Activated naive CD8-positive, alpha-beta T cell treated with anti-CD3 and anti-CD28 coated beads, Interleukin-2, amount 50 U/mL, for 24 hours (primary cell): ENCODE measurements around the gene LMO7.
"Not testable (repeated sequence)": the region's sequence is repeated elsewhere in the genome, so short reads cannot be mapped to it uniquely, and the experiment has no call there.

ENCODE experiments used
- ATAC-seq: fragments of 150-1000 bp; cut with Tn5 transposase; one replicate; pipeline ENCODE4 v1.10.0; 2021
- DNase-seq: peaks from one replicate; pipeline ENCODE4 v3.0.0; 2021
- H3K27ac Mint-ChIP-seq: one replicate; pipeline ENCODE4 v1.8.0; 2021; ENCODE audit warnings: mild to moderate bottlenecking, mixed read lengths
- H3K27me3 Mint-ChIP-seq: one replicate; pipeline ENCODE4 v1.8.0; 2021; ENCODE audit warnings: mixed read lengths
- H3K36me3 Mint-ChIP-seq: one replicate; pipeline ENCODE4 v1.8.0; 2021; ENCODE audit warnings: low read depth, mixed read lengths
- H3K4me1 Mint-ChIP-seq: one replicate; pipeline ENCODE4 v1.8.0; 2021; ENCODE audit warnings: mixed read lengths
- H3K4me3 Mint-ChIP-seq: one replicate; pipeline ENCODE4 v1.8.0; 2021; ENCODE audit warnings: mild to moderate bottlenecking, moderate library complexity, mixed read lengths
- H3K9me3 Mint-ChIP-seq: one replicate; pipeline ENCODE4 v1.8.0; 2021; ENCODE audit warnings: mixed read lengths

Gene LMO7

GRCh38 chr13:75699717-75700116, 63.6 kb downstream of the LMO7 start:
- not testable (repeated sequence) for H3K27ac Mint-ChIP-seq, DNase-seq, H3K9me3 Mint-ChIP-seq, ATAC-seq, H3K4me1 Mint-ChIP-seq, H3K4me3 Mint-ChIP-seq, H3K36me3 Mint-ChIP-seq, H3K27me3 Mint-ChIP-seq

GRCh38 chr13:75700552-75700951, 64.4 kb downstream of the LMO7 start:
- peaks cover 9% of the 10 kb centered on the region for H3K9me3 Mint-ChIP-seq
- peaks cover 5% of the 10 kb centered on the region for H3K4me1 Mint-ChIP-seq
- H3K27ac Mint-ChIP-seq: no peak overlapping the region
- no peaks in the 10 kb centered on the region for H3K27me3 Mint-ChIP-seq
- H3K4me3 Mint-ChIP-seq: no peak overlapping the region
- peaks cover 3% of the 10 kb centered on the region for H3K36me3 Mint-ChIP-seq
- ATAC-seq: no peak
- DNase-seq: no peak

DNA sequence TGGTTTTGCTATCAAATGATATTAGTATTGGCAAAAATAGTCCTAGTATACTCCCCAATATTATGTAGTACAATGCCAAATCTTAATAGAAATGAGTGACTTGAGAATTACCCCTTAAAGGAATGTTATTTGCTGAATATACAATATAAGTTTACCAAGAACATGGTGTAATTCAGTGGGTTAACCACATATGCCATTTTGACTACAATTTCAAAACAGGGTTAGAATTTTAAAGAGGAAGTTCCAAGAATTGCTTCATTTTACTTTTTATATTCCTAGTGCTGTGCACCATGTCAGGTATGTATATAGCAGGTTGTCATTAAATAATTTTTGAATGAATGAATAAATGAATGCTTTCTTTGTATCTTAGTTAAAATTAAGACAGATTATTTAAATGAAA, 66.3 kb downstream of the LMO7 start:
- Mint-ChIP-seq H3K9me3 (peaks cover 9% of the 10 kb centered on the region), H3K27ac (no peak overlapping the region), H3K4me3 (no peak overlapping the region), H3K4me1 (peaks cover 9% of the 10 kb centered on the region), H3K27me3 (no peaks in the 10 kb centered on the region), H3K36me3 (peaks cover 3% of the 10 kb centered on the region)
- DNase-seq (no peak), ATAC-seq (no peak)

DNA sequence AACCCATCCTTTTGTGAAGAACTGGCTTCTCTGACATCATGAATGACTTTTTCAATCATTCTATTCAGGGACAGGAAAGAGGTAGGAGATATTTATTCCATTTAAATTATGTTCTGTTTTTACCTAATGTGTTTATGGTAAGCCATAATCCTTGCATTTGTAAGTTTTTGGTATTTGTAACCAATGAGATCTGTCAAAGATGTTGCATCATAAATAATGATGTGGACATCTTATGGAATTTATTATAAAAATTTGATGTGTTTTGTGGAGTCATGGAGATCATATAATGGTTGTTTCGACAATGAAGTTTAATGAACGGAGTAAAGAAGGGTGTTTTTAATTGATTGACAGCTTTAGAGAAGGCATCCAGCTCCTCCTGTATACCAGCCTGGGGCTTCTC, 67.6 kb downstream of the LMO7 start:
- ATAC-seq: no peak
- Mint-ChIP-seq H3K27ac (no peak overlapping the region), H3K27me3 (no peaks in the 10 kb centered on the region), H3K36me3 (peaks cover 3% of the 10 kb centered on the region), H3K4me3 (no peak overlapping the region), H3K4me1 (peaks cover 9% of the 10 kb centered on the region), H3K9me3 (peaks cover 9% of the 10 kb centered on the region)
- no peak for DNase-seq

DNA sequence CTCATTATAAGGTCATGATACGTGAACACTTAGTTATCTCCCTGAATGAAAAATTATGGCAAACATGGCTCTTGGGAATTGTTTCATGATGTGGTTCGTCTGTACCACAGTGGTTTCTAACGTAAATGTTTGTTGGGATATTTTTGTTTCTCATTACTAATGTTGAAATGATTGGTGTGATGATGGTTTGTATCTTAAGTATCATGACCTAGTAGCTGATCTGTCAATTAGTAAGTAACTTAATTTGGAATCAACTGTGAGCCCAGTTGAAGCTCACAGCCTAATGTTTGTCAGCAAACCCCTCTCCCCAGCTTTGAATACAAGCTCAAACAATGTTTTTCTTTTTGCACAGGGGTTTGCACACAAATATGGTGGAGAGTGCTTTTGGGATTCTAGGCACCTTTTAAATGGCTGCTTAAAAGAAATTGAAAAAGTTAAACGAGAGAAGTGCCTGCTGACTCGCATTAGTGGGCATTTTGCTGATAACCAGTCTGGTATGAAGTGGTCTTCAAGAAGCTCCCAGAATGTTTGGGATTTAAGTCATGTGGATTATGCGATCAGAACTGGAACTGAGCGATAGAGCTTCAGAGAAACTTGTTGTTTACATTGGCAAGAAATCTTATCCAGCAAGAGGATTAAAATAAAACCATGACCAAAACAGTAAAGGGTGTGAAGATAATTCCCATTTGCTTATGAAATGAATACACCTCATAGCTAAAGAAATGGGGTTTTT, 68.2 kb downstream of the LMO7 start:
- no peak overlapping the region for H3K27ac Mint-ChIP-seq
- no peak for ATAC-seq
- H3K9me3 Mint-ChIP-seq: peaks cover 6% of the 10 kb centered on the region
- H3K4me1 Mint-ChIP-seq: peaks cover 9% of the 10 kb centered on the region
- no peak overlapping the region for H3K4me3 Mint-ChIP-seq
- peaks cover 3% of the 10 kb centered on the region for H3K36me3 Mint-ChIP-seq
- no peaks in the 10 kb centered on the region for H3K27me3 Mint-ChIP-seq
- DNase-seq: no peak

- ATAC-seq: no peak
- no peak overlapping the region for H3K27ac Mint-ChIP-seq
These were observed 68.8 kb downstream of the LMO7 start for GRCh38 chr13:75704927-75705288.

DNA sequence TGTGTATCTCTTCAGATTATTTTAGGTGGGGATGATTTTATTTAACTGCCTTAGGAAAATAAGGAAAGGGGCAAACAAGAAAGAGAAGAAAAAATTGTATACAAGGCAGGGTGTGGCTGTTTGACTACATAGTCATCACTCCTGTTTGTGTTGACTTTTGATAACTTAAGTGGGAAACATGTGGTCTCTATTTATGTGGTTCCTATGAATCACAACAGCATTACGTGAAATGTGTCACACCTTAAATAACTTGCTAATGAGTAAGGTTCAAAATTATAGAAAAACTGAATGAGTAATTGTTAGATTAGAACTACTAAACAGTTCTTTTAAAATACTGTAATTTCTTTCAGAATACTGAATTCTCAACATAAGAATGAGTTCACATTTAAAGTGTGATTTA, 69.3 kb downstream of the LMO7 start:
- Mint-ChIP-seq H3K4me3 (no peak overlapping the region), H3K4me1 (peaks cover 9% of the 10 kb centered on the region), H3K36me3 (no peaks in the 10 kb centered on the region), H3K9me3 (no peaks in the 10 kb centered on the region), H3K27ac (no peak overlapping the region), H3K27me3 (no peaks in the 10 kb centered on the region)
- DNase-seq (no peak), ATAC-seq (peak; percentile 78)

More at GRCh38 chr13:75704927-75705288, 68.8 kb downstream of the LMO7 start:
- no peaks in the 10 kb centered on the region for H3K36me3 Mint-ChIP-seq
- H3K27me3 Mint-ChIP-seq: no peaks in the 10 kb centered on the region
- peaks cover 2% of the 10 kb centered on the region for H3K9me3 Mint-ChIP-seq
- H3K4me3 Mint-ChIP-seq: no peak overlapping the region
- no peak for DNase-seq
- H3K4me1 Mint-ChIP-seq: peaks cover 9% of the 10 kb centered on the region

GRCh38 chr13:75705908-75706307, 69.8 kb downstream of the LMO7 start:
- Mint-ChIP-seq H3K4me3 (no peak overlapping the region), H3K4me1 (peaks cover 9% of the 10 kb centered on the region), H3K27me3 (no peaks in the 10 kb centered on the region), H3K9me3 (no peaks in the 10 kb centered on the region), H3K27ac (no peak overlapping the region), H3K36me3 (no peaks in the 10 kb centered on the region)
- DNase-seq: no peak
- ATAC-seq: no peak

GRCh38 chr13:75713852-75714251, 77.7 kb downstream of the LMO7 start:
- Mint-ChIP-seq H3K27me3 (no peaks in the 10 kb centered on the region), H3K27ac (no peak overlapping the region)

DNA sequence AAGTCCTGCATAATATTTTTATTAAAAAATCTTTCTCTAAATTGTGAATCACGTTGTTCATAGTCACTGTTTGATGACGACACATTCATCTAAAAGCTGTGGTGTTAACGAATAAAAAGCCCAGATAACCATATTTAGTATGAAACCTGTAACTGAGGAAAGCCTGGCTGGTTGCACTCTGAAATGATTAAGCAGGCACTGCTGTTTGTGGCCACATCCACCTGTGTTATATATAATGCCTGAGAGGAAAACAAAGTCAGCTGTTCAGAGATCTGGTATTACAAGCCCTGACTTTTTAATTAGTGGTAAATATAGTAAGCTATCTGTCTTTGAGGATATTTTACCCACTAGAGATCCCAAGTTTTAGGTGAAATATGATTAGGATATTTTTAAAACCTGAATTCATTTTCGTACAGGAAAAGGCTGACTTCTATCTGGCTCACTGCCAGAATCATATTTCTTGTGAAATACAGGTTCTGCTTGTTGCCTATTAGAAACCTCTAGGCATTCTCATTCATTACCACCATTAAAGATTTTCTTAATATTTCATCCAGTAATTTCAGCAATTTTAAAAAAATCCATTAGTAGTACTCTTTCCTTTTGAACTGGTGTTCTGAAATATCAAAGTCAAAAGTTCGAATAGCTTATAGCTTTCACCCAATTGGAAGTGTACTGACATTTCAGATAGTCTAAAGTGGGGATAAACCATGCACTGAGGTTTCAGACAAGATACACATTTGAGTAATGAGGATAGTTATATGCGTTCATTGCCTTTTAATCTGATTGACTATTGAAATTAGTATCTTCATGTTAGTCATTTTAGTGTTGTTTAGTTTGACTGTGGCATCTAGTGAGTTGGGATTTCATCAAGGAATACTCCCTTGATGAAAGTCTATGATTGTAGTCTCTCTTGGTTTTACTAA, 79.7 kb downstream of the LMO7 start:
- Mint-ChIP-seq H3K4me3 (no peak overlapping the region), H3K27ac (no peak overlapping the region), H3K36me3 (peaks cover 2% of the 10 kb centered on the region), H3K27me3 (no peaks in the 10 kb centered on the region), H3K9me3 (no peaks in the 10 kb centered on the region), H3K4me1 (peaks cover 6% of the 10 kb centered on the region)
- ATAC-seq: peak; percentile 63
- no peak for DNase-seq

More at GRCh38 chr13:75713852-75714251, 77.7 kb downstream of the LMO7 start:
- ATAC-seq (no peak), DNase-seq (no peak)
- Mint-ChIP-seq H3K4me3 (no peak overlapping the region), H3K9me3 (no peaks in the 10 kb centered on the region), H3K36me3 (no peaks in the 10 kb centered on the region), H3K4me1 (peaks cover 6% of the 10 kb centered on the region)

- H3K36me3 Mint-ChIP-seq: peaks cover 2% of the 10 kb centered on the region
- DNase-seq: no peak
- no peak overlapping the region for H3K27ac Mint-ChIP-seq
- H3K4me3 Mint-ChIP-seq: no peak overlapping the region
- no peaks in the 10 kb centered on the region for H3K9me3 Mint-ChIP-seq
- H3K4me1 Mint-ChIP-seq: peaks cover 6% of the 10 kb centered on the region
- no peak for ATAC-seq
- H3K27me3 Mint-ChIP-seq: no peaks in the 10 kb centered on the region
These were observed 81.4 kb downstream of the LMO7 start for GRCh38 chr13:75717525-75717924.

DNA sequence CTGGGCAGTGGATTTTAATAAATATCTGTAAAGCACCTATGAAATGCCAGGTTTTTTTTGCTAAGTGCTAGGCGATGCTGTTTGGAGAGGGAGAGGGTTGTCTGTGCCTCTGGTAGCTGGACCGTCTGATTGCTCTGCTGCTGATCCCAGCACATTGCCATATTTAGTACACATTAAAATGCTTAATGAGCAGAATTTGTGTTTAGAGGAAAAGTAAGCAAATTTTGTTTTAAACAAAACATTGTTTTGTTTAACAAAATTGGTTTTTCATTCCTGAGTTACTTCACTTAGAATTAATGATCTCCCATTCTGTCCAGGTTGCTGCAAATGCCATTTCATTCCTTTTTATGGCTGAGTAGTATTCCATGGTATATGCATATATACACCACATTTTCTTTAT, 85.2 kb downstream of the LMO7 start:
- Mint-ChIP-seq H3K27me3 (no peaks in the 10 kb centered on the region), H3K36me3 (peaks cover 2% of the 10 kb centered on the region), H3K4me1 (peaks cover 1% of the 10 kb centered on the region), H3K4me3 (no peak overlapping the region), H3K9me3 (no peaks in the 10 kb centered on the region), H3K27ac (no peak overlapping the region)
- no peak for ATAC-seq
- DNase-seq: no peak

DNA sequence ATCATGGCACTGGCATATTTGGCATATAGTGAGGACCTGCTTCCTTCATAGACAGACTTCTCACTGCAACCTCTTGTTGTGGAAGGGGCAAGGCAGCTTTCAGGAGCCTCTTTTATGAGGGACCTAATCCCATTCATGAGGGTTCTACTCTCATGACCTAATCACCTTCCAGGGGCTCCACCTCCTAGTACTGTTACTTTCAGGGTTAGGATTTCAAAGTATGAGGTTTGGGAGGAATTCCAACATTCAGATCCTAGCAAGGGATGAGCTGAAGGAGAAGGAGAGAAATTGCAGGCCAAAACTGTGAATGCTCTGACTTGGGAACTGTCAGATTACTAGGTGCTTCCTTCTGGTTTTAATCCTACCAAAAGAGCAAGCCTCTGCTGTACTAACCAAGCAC, 87.8 kb downstream of the LMO7 start:
- Mint-ChIP-seq H3K27ac (no peak overlapping the region), H3K9me3 (no peaks in the 10 kb centered on the region), H3K36me3 (peaks cover 2% of the 10 kb centered on the region), H3K27me3 (no peaks in the 10 kb centered on the region), H3K4me3 (no peak overlapping the region), H3K4me1 (no peaks in the 10 kb centered on the region)
- DNase-seq (no peak), ATAC-seq (no peak)

DNA sequence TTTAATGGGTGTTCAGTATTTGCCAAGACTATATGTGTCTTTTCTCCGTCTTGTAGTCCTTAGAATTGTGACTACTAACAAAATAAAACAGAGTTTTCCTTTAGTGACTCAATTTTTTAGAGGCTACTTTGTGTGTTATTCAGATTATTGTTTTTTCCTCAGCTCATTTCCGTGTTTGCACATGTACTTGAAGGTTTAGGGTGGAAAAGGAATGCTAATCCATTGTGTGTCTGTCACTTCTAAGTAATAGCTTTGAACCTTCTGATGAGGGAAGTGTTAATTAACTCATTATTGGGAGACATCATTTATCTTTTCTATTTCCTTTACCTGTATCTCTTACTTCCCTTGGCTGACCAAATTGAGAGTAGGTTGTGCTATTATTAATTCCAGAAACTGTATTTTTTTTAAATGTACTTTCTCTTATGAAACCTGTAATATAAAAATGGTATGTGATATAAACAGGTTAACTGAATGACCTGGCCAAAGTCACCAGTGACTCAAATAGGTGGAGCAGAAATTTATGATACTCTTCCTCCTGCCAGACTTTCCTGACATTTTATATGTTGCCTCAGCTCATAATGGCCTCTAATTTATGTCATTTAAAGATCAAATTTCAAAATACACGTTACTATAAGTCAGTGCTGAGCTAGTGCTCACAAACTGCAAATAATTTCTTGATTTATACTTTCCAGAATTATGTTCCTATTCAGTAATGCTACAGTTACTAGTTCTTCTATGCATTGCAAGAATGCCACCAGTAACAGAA, 88.8 kb downstream of the LMO7 start:
- no peaks in the 10 kb centered on the region for H3K9me3 Mint-ChIP-seq
- ATAC-seq: no peak
- no peak overlapping the region for H3K27ac Mint-ChIP-seq

More for the DNA sequence above, 88.8 kb downstream of the LMO7 start:
- DNase-seq: no peak
- Mint-ChIP-seq H3K27me3 (no peaks in the 10 kb centered on the region), H3K4me3 (no peak overlapping the region), H3K36me3 (no peaks in the 10 kb centered on the region), H3K4me1 (no peaks in the 10 kb centered on the region)
